Activated gamma-delta T cell treated with Interleukin-2 at 50 U/mL for 16 hours (primary cell): ENCODE measurements around the gene CELF2.

Experiments
- DNase-seq: peaks from one replicate; pipeline ENCODE4 v3.0.0-alpha.2; 2020

Gene CELF2

GRCh38 chr10:11004144-11005077, 13.3 kb upstream of the CELF2 start:
- DNase-seq: no peak

- DNase-seq: no peak
Observed at GRCh38 chr10:11005725-11006427, 11.8 kb upstream of the CELF2 start.

GRCh38 chr10:11006428-11006825, 11.2 kb upstream of the CELF2 start:
- DNase-seq: no peak

- no peak for DNase-seq
Observed at GRCh38 chr10:11007476-11008020, 10.1 kb upstream of the CELF2 start.

GRCh38 chr10:11009471-11010308, 8.0 kb upstream of the CELF2 start:
- no peak for DNase-seq

GRCh38 chr10:11010582-11010981, 7.1 kb upstream of the CELF2 start:
- DNase-seq: no peak

- no peak for DNase-seq
Observed at GRCh38 chr10:11011436-11011835, 6.2 kb upstream of the CELF2 start.

- DNase-seq: no peak
Observed at GRCh38 chr10:11011984-11012383, 5.7 kb upstream of the CELF2 start.

- DNase-seq: no peak
Observed at GRCh38 chr10:11012421-11013295, 5.0 kb upstream of the CELF2 start.

- DNase-seq: no peak
Observed at GRCh38 chr10:11013836-11014235, 3.8 kb upstream of the CELF2 start.

- DNase-seq: no peak
Observed at GRCh38 chr10:11014671-11015445, 2.8 kb upstream of the CELF2 start.

GRCh38 chr10:11015446-11015934, 2.2 kb upstream of the CELF2 start:
- DNase-seq: no peak

GRCh38 chr10:11017000-11017569, 587 bp upstream of the CELF2 start:
- DNase-seq: no peak

GRCh38 chr10:11018432-11018841, 765 bp downstream of the CELF2 start:
- no peak for DNase-seq

- DNase-seq: no peak
Observed at GRCh38 chr10:11018855-11019631, 1.4 kb downstream of the CELF2 start.

- no peak for DNase-seq
Observed at GRCh38 chr10:11019724-11020547, 2.3 kb downstream of the CELF2 start.

GRCh38 chr10:11020548-11020942, 2.9 kb downstream of the CELF2 start:
- no peak for DNase-seq

- no peak for DNase-seq
Observed at GRCh38 chr10:11022213-11022612, 4.5 kb downstream of the CELF2 start.
